HepG2 (cell line): ENCODE measurements around the gene LRRC42.

Experiments
- ATF6 ChIP-seq: sonication (generic); formaldehyde crosslinking; conservative IDR thresholded peaks from 2 replicates; pipeline ENCODE4 v1.4.0; 2020; ENCODE audit warnings: missing genetic modification reagents
- SETDB1 ChIP-seq: sonication (generic); formaldehyde crosslinking; IDR thresholded peaks from 2 replicates; pipeline ENCODE4 v1.5.1; 2020; ENCODE audit warnings: missing genetic modification reagents, mild to moderate bottlenecking, borderline replicate concordance
- ZFYVE20 ChIP-seq: sonication (generic); formaldehyde crosslinking; IDR thresholded peaks from 2 replicates; pipeline ENCODE4 v1.8.0; 2023; ENCODE audit warnings: low read depth, mild to moderate bottlenecking, moderate library complexity, missing genetic modification reagents, borderline replicate concordance
- ZNF326 ChIP-seq: sonication (generic); formaldehyde crosslinking; IDR thresholded peaks from 2 replicates; pipeline ENCODE4 v1.4.0; 2020; ENCODE audit warnings: missing genetic modification reagents, borderline replicate concordance
- ZNF792 ChIP-seq: IDR thresholded peaks from 2 replicates; pipeline ENCODE4 v1.6.1; 2016

- TF ChIP-seq ZNF792 (CRISPR knock-in tag) = no peak
- TF ChIP-seq ZNF326 (CRISPR knock-in tag) = no peak
- no peak for TF ChIP-seq SETDB1 (CRISPR knock-in tag)
- TF ChIP-seq ZFYVE20 (CRISPR knock-in tag) = no peak
- TF ChIP-seq ATF6 (CRISPR knock-in tag) = no peak
These were observed 66.7 kb downstream of the LRRC42 start for GRCh38 chr1:54012863-54013262.
